ENCODE measurements around the gene STBD1.
"Not testable (repeated sequence)": the region's sequence is repeated elsewhere in the genome, so short reads cannot be mapped to it uniquely, and the experiment has no call there.

The STBD1 gene

DNA sequence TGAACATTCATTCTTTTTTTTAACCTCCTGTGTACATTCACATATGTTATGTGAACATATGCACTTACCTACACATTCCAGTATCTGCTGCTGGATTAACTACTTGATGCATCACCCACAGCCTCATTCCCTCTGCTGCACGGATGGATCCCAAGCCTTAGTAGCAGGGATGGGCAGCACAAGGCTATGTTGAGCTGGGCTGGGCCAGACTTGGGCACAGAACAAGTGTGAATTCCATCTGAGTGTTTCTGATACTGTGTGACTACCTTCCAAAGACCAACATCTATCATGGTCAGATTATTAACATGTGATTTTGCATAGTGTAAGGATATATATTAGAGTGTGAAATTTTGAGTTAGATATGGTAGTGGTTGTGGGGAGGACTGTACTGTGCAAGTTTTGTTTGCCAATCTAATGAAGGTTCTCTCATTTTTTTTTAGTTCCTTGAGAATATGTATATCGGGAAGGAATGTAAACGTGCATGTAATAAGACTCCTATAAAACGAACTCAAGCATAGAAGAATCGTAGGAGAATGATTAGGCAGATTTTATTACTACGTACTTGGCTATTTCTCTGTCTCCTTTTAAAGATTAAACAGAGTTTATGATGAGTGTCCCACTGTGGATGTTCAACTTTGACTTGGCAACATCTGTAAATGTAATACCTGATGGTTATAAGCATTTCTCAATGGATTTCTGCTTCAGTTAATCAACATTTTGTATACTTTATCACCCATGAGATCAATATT, 23.4 kb upstream of the STBD1 start:
- no peak for DNase-seq (ENCODE audit: low read depth, low spot score)

DNA sequence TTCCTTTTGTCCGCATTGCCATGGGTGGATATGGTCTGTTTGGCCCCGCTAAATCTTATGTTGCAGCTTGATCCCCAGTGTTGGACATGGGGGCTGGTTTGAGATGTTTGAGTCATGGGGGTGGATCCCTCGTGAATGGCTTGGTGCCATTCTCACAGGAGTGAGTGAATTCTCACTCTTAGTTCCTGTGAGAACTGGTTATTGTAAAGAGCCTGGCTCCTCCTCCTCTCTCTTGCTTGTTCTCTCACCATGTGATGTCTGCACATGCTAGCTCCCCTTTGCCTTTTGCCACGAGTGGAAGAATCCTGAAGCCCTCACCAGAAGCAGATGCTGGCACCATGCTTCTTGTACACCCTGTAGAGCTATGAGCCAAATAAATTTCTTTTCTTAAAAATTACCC, 22.6 kb upstream of the STBD1 start:
- DNase-seq (ENCODE audit: low read depth, low spot score): no peak
- H3K27ac ChIP-seq: no peak overlapping the region

More for the DNA sequence above, 23.4 kb upstream of the STBD1 start:
- no peak overlapping the region for H3K27ac ChIP-seq

DNA sequence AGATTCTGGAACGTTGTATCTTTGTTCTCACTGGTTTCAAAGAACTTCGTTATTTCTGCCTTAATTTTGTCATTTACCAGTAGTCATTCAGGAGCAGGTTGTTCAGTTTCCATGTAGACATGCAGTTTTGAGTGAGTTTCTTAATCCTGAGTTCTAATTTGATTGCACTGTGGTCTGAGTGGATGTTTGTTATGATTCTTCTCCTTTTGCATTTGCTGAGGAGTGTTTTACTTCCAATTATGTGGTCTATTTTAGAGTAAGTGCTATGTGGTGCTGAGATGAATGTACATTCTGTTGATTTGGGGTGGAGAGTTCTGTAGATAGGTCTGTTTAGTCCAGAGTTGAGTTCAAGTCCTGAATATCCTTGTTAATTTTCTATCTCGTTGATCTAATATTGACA, 18.7 kb upstream of the STBD1 start:
- DNase-seq (ENCODE audit: low read depth, low spot score): not testable (repeated sequence)

DNA sequence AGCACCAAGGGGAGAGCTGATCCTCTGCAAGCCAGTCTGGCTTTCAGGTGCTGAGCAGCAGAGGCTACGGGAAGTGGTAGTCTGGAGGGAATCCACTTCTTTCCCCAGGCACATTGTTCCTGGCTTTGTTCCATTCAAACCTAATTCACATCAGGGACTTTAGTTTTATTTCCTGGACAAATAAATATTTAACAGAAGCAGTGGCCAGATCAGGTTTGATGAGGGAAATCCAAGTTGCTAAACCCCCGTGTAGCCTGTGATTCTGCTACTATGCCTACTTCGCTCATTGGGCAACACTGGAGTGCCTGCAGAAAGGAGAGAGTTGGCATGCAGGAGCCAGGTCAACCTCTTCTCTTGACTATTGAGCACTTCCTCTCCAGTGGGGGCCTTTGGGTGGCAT, 13.8 kb upstream of the STBD1 start:
- DNase-seq (ENCODE audit: low read depth, low spot score): no peak
- H3K27ac ChIP-seq: no peak overlapping the region

More for the DNA sequence above, 18.7 kb upstream of the STBD1 start:
- not testable (repeated sequence) for H3K27ac ChIP-seq

DNA sequence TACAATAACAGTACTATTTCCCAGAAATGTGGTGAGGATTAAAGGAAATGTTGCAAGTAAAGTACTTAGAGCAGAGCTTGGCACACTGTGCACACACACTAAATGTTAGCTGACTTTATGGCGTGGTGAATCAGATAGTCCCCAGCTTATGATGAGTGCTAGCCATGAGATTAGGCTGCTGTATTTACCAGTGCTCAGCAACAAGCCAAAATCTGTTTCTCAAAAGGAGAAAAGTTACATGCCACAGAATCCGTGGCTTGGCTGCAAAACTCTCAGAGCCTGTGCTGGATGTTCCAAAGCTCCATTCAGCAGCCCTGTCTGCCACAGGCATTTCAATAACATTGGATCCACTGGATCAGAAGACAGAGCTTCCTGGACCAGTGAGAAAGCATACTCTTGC, 12.8 kb upstream of the STBD1 start:
- no peak overlapping the region for H3K27ac ChIP-seq
- DNase-seq (ENCODE audit: low read depth, low spot score): no peak

DNA sequence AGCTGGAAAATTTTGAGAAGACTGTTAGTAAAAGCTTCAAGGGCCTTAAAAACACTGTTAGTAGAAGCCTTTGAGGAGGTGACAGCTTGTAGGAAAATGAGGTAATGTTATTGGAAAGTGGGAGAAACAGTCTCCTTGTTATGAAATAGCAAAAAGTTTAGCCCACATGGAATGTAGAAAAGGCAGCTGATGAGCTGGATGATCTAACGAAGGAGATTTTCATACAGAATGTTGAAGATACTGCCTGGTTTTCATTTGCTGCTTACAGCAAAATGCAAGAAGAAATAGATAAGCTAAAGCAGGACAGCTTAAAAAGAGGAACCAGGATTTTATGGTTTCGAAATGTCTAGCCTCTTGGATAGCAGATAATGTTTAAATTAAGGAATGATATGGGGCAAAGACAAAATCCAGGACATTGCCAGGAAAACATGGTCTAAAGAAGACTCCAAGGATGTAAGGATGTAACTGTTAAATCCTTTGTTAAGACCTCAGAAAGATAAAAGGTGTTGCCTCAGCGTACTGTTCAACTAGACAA, 10.2 kb upstream of the STBD1 start:
- DNase-seq (ENCODE audit: low read depth, low spot score): no peak

DNA sequence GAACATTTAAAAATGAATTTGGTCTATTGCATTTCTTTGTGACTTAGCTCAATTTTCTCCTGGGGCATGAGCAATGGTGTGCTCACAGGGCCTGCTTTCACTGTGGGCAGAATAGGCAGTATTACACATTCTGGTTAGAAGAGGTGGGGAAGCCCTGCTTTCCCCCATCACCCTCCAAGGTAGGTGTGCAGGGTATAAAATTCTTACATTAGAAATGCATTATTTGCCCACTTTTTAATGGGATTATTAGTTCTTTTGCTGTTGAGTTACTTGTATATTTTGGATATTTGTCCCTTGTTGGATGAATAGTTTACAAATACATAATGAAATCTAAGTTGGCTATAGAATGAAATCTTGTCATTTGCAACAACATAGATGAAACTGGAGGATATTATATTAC, 8.3 kb upstream of the STBD1 start:
- DNase-seq (ENCODE audit: low read depth, low spot score): no peak
- no peak overlapping the region for H3K27ac ChIP-seq

More for the DNA sequence above, 10.2 kb upstream of the STBD1 start:
- H3K27ac ChIP-seq: no peak overlapping the region

DNA sequence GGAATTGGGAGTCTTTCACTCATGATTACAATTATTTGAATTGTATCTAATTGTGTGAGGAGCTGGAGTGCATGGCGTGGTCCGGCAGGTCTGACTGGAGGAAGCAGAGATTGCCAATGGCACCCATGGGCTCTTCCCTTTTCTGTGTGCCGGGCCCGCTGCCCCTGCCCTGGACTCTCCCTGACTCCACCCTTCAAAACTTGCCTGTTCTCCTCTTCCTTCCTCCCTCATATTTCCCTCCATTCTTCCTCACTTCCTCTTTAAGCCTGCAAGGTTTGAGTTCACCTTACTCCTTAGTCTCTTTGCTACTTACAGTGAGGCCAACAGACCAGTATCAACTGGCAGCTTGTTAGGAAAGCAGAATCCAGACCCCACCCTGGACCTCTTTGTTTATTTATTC, 6.5 kb upstream of the STBD1 start:
- no peak for DNase-seq (ENCODE audit: low read depth, low spot score)

DNA sequence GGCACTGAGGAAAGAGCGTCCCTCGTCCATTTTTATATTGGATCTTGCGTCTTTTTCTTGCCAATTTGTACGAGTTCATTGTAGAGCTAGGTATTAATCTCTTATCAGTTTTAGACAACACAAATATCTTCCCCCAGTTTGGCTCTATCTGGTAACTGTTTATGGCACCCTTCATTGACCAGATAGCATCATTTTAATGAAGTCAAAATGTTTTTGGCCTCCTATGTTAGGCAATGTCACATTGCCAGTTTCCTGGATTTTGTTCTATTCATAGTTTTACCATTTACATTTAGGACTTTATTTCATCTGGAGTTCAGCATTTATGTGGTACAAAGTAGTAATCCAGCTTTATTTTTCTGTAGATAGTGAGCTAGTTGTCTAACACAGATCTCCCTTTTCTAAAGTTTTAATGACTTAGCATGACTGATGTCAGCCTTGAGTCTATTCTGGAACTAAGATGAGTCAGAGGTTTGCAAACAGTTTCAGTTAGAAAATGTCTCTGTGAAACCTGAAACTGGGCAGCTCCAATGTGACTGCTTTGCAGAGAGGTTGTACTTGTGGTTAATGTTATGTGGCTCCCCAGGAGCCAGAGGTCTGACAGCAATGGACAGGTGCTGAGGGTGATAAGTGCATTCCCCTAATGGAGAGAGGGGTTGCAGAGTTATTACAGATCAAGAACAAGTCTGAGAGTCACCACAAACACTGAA, 5.3 kb upstream of the STBD1 start:
- peak overlapping the region; percentile 56 for H3K27ac ChIP-seq
- peak; percentile 84 for DNase-seq (ENCODE audit: low read depth, low spot score)

More for the DNA sequence above, 6.5 kb upstream of the STBD1 start:
- no peak overlapping the region for H3K27ac ChIP-seq

DNA sequence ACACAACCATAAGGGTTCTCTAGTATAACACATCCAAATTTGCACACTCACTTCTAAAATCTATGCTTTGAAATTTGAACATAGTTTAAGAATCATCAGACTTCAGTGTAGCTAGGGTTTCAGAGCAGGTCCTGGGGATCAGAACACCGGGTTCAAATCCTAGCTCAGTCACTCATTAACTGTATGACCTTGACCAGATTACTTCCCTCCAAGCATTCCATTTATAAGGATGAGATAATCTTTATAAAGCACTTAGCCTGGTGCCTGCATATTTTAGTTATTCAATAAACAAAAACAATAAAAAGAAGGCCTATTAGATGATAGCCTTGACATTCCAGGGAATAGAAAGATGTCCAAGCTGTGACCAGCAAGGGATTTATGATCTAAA, 4.8 kb upstream of the STBD1 start:
- H3K27ac ChIP-seq: peak overlapping the region; percentile 56
- DNase-seq (ENCODE audit: low read depth, low spot score): no peak

DNA sequence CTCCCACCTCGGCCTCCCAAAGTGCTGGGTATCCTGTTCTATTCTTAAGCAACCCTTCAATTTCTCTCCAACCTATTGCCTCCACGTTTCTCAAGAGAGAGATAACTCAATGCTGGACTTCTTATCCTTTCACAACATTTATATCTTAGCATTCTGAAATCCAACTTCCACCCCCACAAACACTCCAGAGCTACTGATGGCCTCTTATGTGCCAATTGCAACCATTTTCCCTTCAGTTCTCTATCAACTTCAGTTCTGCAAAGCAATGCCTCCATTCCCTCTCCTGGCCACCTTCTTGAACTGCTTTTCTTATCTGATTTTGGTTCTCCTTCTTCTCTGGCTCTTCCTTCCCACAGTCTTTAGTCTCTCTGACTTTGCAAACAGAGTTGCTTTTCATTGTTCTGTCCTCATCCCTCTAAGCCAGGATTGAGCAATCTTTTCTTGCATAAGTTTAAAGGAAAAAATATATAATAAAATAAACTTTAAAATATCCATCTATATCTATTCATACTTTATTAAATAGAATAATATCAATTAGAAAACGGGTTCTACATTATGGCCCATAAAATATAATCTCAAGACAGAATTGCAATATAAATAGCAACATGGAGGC, 3.6 kb upstream of the STBD1 start:
- no peak for DNase-seq (ENCODE audit: low read depth, low spot score)
- no peak overlapping the region for H3K27ac ChIP-seq

DNA sequence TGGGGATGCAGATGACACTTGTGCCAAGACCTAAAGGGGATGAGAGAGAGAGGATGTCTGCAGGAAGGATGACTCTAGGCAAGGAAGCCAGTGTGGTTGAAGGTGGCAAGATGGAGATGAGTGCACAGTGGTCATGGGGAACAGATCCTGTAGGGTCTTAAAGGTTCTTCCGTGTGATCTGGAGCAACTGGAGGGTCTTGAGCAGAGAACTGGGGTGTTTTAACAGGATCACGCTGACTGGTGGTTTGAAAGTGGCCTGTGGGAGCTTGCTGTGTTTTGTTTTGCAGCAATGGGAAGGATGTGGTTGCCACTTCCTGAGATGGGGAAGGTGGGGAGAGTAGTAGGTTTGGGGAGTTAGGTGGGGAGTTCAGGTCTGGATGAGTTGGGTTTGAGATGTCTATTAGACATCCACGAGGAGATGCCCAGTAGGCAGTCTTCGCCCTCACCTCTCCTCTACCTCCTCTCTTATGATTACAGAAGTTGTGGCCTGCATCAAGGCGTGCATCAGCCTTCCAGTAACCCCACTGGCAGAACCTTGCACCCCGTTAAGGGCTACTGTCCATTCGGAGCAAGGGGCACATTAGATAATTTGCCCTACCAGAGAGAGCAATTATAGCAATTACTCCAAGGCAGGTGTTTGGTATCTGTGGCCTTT, 1.4 kb upstream of the STBD1 start:
- H3K27ac ChIP-seq: no peak overlapping the region
- no peak for DNase-seq (ENCODE audit: low read depth, low spot score)

DNA sequence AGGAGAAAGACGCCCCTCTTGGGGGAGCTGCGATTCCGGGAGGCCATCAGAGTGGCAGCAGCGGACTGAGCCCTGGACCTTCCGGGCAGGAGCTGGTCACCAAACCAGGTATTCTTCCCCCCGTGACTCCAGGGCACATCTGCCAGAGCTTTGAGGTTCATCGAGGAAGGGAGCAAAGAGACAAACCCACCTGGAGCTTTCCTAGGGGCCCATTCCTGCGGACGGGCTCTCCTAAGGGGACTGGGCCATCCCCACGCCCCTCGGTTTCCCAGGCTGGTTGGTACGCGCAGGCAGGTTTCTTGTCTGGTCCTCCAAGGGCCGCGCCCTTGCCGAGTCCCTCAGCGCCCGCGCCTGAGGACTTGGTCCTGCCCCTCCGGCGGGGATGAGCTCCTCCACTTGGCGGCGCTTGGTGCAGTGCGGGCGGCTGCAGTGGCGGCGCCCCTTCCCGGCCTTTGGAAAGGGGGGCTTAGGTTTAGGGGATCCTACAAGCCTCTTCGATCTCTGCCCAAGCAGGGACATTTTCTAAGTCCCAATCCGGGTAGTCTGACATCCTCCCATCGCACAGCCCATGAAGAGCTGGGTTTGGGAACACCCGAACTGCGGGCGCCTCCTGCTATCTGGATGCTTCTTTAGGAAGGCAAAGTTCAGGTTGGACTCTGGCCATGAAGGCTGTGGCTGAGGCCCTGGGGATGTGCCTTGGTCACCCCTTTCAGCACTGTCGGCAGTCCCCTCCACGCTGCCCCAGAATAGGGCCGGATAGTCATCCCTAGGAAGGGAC, 538 bp downstream of the STBD1 start:
- DNase-seq (ENCODE audit: low read depth, low spot score): no peak
- H3K27ac ChIP-seq: peak overlapping the region; percentile 73

DNA sequence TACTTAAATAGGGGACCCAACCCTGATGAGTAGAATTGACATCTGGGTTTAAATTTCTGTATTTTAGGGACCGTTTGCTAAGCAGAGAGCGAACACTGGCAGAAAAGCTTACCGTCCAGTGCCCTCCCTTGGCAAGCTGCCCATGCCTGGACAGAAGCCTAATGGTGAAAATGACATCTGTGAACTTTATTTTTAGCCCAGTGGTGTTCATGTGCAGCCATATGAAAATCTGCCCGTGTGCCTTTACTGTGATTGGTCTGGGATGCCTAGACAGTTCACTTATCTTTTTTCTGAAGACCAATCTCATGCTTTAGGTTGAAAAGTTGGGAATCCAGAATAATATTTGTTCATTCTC, 1.1 kb downstream of the STBD1 start:
- no peak for DNase-seq (ENCODE audit: low read depth, low spot score)
- no peak overlapping the region for H3K27ac ChIP-seq

DNA sequence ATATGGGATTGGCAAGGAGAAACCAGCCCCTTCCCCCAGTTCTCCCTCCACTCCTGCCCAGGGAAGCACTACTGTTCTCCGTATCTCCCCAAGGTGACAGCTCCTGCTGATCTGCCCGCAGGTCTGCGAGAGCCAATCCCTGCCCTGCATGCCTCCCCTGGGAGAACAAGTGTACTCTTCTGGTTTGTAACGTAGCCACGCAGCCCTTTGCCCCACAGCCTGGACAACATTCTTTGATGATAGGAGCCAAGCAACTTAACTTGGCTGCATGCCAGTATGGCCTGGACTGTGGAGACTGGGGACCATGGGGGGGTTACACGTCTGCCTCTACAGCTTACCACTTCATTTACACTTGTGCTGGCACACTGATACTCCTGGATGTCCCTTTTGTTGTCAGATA, 2.0 kb downstream of the STBD1 start:
- H3K27ac ChIP-seq: no peak overlapping the region
- no peak for DNase-seq (ENCODE audit: low read depth, low spot score)

DNA sequence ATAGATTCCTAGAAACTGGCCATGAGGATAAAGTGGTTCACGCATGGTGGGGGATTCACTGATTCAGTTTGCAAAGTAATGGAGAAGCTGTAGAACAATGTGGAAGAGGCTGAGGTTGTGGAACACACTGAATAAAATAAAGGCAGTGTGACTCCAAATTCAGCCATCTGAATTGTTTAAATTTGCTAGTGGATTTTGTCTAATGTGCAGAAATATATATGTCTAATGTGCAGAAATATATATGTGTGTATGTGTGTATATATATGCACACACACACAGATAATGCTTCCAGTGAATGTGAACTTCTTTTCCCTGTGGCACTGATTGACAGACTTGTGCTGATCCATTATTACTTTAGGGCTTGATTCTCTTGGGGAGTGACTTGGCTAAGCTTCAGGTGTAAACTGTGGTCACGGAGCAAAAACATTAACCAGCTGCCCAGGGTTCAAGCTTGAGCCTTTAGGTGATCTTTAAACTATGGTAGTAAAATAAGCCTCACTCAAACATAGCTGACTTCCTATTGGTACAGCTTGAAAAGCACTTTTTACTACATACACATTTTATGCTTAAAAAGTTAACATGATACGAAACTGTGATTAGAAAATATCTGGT, 3.5 kb downstream of the STBD1 start:
- no peak overlapping the region for H3K27ac ChIP-seq
- no peak for DNase-seq (ENCODE audit: low read depth, low spot score)

DNA sequence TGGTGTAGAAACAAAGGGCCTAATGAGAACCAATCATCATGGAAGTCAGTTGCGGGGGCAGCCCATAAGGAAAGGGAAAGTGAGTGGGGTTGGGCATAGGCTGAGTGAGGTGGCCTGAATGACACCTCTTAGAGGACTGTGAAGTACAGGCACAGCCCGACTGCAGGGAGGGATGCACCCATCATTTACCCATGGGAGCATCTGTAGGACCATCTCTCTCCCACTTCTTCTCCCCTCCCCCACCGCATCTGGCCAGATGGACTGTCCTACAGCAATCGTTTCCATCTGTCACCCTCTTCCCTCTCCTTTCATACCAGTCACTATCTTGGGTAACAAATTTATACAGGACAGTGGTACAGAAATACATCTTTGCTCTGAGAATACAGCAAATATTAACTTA, 4.2 kb downstream of the STBD1 start:
- no peak for DNase-seq (ENCODE audit: low read depth, low spot score)
- no peak overlapping the region for H3K27ac ChIP-seq

DNA sequence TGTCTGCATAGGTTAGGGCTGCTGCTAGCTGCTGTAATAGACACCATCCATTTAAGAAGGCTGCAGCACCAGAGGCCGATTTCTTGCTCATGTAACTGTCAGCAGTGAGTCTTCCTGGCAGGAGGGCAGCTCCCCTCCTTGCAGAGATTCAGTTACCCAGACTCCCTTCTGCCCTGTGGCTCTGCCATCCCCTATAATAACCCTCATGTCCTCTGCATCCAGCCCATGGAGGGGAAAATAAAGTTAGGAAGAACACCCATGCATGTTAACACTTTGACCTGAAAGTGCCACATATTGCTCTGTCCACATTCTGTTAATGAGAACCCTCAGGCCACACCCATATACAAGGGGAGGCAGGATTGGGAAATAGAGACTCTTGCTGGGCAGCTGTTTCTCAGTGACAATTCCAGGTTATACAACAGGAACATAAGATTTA, 5.4 kb downstream of the STBD1 start:
- H3K27ac ChIP-seq: no peak overlapping the region
- no peak for DNase-seq (ENCODE audit: low read depth, low spot score)

DNA sequence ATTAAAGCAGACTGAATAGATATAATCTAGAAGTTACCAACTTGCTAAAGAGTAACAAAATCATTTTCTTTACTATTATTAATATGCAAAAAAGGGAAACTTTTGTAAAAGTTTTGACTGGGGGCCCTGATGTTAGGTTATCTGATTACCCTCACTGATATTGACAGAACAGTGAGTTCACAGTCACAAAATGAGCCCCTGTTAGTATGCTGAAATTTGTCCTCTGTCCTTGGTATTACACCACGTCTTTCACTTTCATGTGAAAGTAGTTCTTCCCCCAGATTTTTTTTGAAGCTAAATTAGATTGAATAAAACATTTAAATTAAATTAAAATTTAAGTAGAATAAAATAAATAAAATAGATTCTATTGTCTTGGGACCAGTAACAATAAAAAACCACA, 5.9 kb downstream of the STBD1 start:
- no peak overlapping the region for H3K27ac ChIP-seq
- DNase-seq (ENCODE audit: low read depth, low spot score): no peak

DNA sequence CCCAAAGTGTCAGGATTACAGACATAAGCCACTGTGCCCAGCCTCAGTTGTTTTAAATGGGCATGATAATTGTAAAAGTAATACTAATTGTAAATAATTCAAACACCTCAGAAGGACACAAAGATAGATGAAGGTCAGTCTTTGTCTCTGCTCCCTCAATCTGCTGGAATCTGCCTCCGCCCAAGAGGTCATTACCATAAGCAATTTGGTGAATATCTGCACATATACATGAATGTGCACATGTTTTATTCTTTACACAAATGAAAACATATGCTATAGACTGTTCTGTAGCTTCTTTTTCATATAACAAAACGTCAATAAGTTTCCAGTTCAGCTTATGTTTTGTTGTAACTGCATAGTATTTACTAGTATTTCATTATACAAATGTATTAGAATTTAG, 7.0 kb downstream of the STBD1 start:
- DNase-seq (ENCODE audit: low read depth, low spot score): no peak
- no peak overlapping the region for H3K27ac ChIP-seq
